Activated T-cell treated with anti-CD3 and anti-CD28 coated beads, Interleukin-2, amount 50 U/mL, for 72 hours (primary cell): ENCODE measurements around the gene TRIM68. TPM values are rescaled to one million over a fixed set of nuclear protein-coding genes. Genes with fewer than 3 reads are reported as not detected.

Experiments used
- ATAC-seq, 2 donors: fragments of 150-1000 bp; cut with Tn5 transposase; replicated peaks in 1 of 2; 2 replicates each; pipeline ENCODE4 v1.10.0; 2021; ENCODE audit warnings: moderate library complexity in 2 of 2, mild to moderate bottlenecking in 1 of 2
- DNase-seq, 2 donors: peaks; one replicate each; pipeline ENCODE4 v3.0.0; 2021 to 2022; ENCODE audit warnings: mixed read lengths in 1 of 2
- H3K27ac Mint-ChIP-seq: one replicate; pipeline ENCODE4 v1.8.0; 2022; ENCODE audit warnings: mild to moderate bottlenecking, moderate library complexity, mixed read lengths
- H3K27me3 Mint-ChIP-seq: one replicate; pipeline ENCODE4 v1.8.0; 2022; ENCODE audit warnings: low read depth, mixed read lengths
- H3K36me3 Mint-ChIP-seq, 2 donors: one replicate each; pipeline ENCODE4 v1.8.0; 2022; ENCODE audit warnings: mixed read lengths in 2 of 2, mild to moderate bottlenecking in 1 of 2; ENCODE audit not compliant: insufficient read depth in 2 of 2
- H3K4me1 Mint-ChIP-seq: one replicate; pipeline ENCODE4 v1.8.0; 2022; ENCODE audit warnings: low read depth, mixed read lengths
- H3K4me3 Mint-ChIP-seq, 2 donors: one replicate each; pipeline ENCODE4 v1.8.0; 2022; ENCODE audit warnings: mild to moderate bottlenecking in 2 of 2, mixed read lengths in 2 of 2, moderate library complexity in 2 of 2
- H3K9me3 Mint-ChIP-seq, 2 donors: one replicate each; pipeline ENCODE4 v1.8.0; 2022; ENCODE audit warnings: mixed read lengths in 2 of 2
- total RNA-seq, 2 donors: library from RNA; stranded (reverse); gene quantifications; one replicate each; pipeline ENCODE4 v1.2.3, GENCODE V29; 2022

TRIM68 gene
- total RNA-seq, 2 donors from 2014 or later, result 17.1 to 22.3 TPM

GRCh38 chr11:4626207-4627099 lies 18.4 kb upstream of the TRIM68 start:
- Mint-ChIP-seq H3K27ac (no peak overlapping the region), H3K27me3 (peaks cover 55% of the 10 kb centered on the region), H3K36me3 (peaks cover 1 to 6% of the 10 kb centered on the region in 2 donors), H3K9me3 (peaks cover 5% of the 10 kb centered on the region in 2 donors), H3K4me3 (no peak overlapping the region), H3K4me1 (no peaks in the 10 kb centered on the region)
- peak; percentile 73 to 74 for DNase-seq
- peak; percentile 49 to 68 for ATAC-seq

- Mint-ChIP-seq H3K4me3 (no peak overlapping the region), H3K27me3 (peaks cover 15% of the 10 kb centered on the region), H3K27ac (no peak overlapping the region), H3K9me3 (peaks cover 0 to 2% of the 10 kb centered on the region in 2 donors), H3K4me1 (no peaks in the 10 kb centered on the region), H3K36me3 (no peaks in the 10 kb centered on the region)
- no peak for ATAC-seq
- DNase-seq, result no peak
These were observed 11.5 kb upstream of the TRIM68 start for GRCh38 chr11:4619514-4619913.

GRCh38 chr11:4615856-4616444 lies 7.9 kb upstream of the TRIM68 start:
- no peak overlapping the region for H3K4me3 Mint-ChIP-seq
- peaks cover 6% of the 10 kb centered on the region for H3K27me3 Mint-ChIP-seq
- H3K36me3 Mint-ChIP-seq, result no peaks in the 10 kb centered on the region
- DNase-seq (no peak), ATAC-seq (no peak)
- no peaks in the 10 kb centered on the region for H3K4me1 Mint-ChIP-seq
- H3K27ac Mint-ChIP-seq, result no peak overlapping the region
- peaks cover 0 to 2% of the 10 kb centered on the region in 2 donors for H3K9me3 Mint-ChIP-seq

GRCh38 chr11:4611986-4612385 lies 4.0 kb upstream of the TRIM68 start:
- Mint-ChIP-seq H3K4me1 (peaks cover 33% of the 10 kb centered on the region), H3K4me3 (no peak overlapping the region), H3K27me3 (peaks cover 6% of the 10 kb centered on the region), H3K9me3 (peaks cover 2 to 4% of the 10 kb centered on the region in 2 donors), H3K27ac (no peak overlapping the region), H3K36me3 (no peaks in the 10 kb centered on the region)
- no peak for DNase-seq
- no peak for ATAC-seq

GRCh38 chr11:4610258-4610935 lies 2.4 kb upstream of the TRIM68 start:
- Mint-ChIP-seq H3K4me1 (peaks cover 45% of the 10 kb centered on the region), H3K4me3 (peak overlapping the region; percentile 56 to 98), H3K27me3 (no peaks in the 10 kb centered on the region), H3K36me3 (no peaks in the 10 kb centered on the region), H3K27ac (peak overlapping the region; percentile 98), H3K9me3 (peaks cover 2 to 3% of the 10 kb centered on the region in 2 donors)
- peak; percentile 14 to 15 for DNase-seq
- no peak for ATAC-seq

- Mint-ChIP-seq H3K27me3 (no peaks in the 10 kb centered on the region), H3K27ac (peak overlapping the region; percentile 98), H3K36me3 (peaks cover 0 to 1% of the 10 kb centered on the region in 2 donors), H3K4me3 (peak overlapping the region; percentile 94 to 98), H3K9me3 (peaks cover 2 to 3% of the 10 kb centered on the region in 2 donors), H3K4me1 (peaks cover 45% of the 10 kb centered on the region)
- DNase-seq (no peak), ATAC-seq (no peak)
These were observed 935 bp downstream of the TRIM68 start for GRCh38 chr11:4607096-4607495.

GRCh38 chr11:4606231-4607015 lies 1.6 kb downstream of the TRIM68 start:
- peaks cover 2 to 3% of the 10 kb centered on the region in 2 donors for H3K9me3 Mint-ChIP-seq
- DNase-seq, result no peak
- peak overlapping the region; percentile 94 to 98 for H3K4me3 Mint-ChIP-seq
- peaks cover 45% of the 10 kb centered on the region for H3K4me1 Mint-ChIP-seq
- no peak for ATAC-seq
- peaks cover 0 to 2% of the 10 kb centered on the region in 2 donors for H3K36me3 Mint-ChIP-seq
- no peaks in the 10 kb centered on the region for H3K27me3 Mint-ChIP-seq
- H3K27ac Mint-ChIP-seq, result peak overlapping the region; percentile 98

- no peak overlapping the region for H3K27ac Mint-ChIP-seq
- no peaks in the 10 kb centered on the region for H3K27me3 Mint-ChIP-seq
- H3K4me1 Mint-ChIP-seq, result peaks cover 38% of the 10 kb centered on the region
These were observed 3.0 kb downstream of the TRIM68 start for GRCh38 chr11:4605057-4605456.

GRCh38 chr11:4593739-4594138 lies 14.3 kb downstream of the TRIM68 start, which contains the start of gene OR52I1:
Gene OR52I1 (plus strand): TSS chr11:4594039. CDS start chr11:4594039, 0 bp downstream.
- ATAC-seq, result no peak
- no peak for DNase-seq
- Mint-ChIP-seq H3K36me3 (peaks cover 0 to 3% of the 10 kb centered on the region in 2 donors), H3K4me1 (no peaks in the 10 kb centered on the region), H3K4me3 (no peak within 1 kb of the TSS), H3K9me3 (no peaks in the 10 kb centered on the region), H3K27ac (peak within 1 kb of the TSS; percentile 70), H3K27me3 (no peaks in the 10 kb centered on the region)

More at GRCh38 chr11:4605057-4605456, 3.0 kb downstream of the TRIM68 start:
- ATAC-seq, result no peak
- no peak for DNase-seq
- peaks cover 0 to 2% of the 10 kb centered on the region in 2 donors for H3K36me3 Mint-ChIP-seq
- no peak overlapping the region for H3K4me3 Mint-ChIP-seq
- H3K9me3 Mint-ChIP-seq, result peaks cover 0 to 3% of the 10 kb centered on the region in 2 donors

- Mint-ChIP-seq H3K4me3 (no peak overlapping the region), H3K27ac (no peak overlapping the region), H3K36me3 (no peaks in the 10 kb centered on the region), H3K4me1 (no peaks in the 10 kb centered on the region), H3K27me3 (peaks cover 8% of the 10 kb centered on the region), H3K9me3 (no peaks in the 10 kb centered on the region)
- ATAC-seq (no peak), DNase-seq (no peak)
These were observed 19.0 kb downstream of the TRIM68 start for GRCh38 chr11:4589017-4589416.

GRCh38 chr11:4581443-4581842 lies 26.6 kb downstream of the TRIM68 start, which contains the start of gene OR52I2:
Gene OR52I2 (plus strand): TSS chr11:4581743.
- Mint-ChIP-seq H3K4me3 (no peak within 1 kb of the TSS), H3K27me3 (peaks cover 36% of the 10 kb centered on the region), H3K4me1 (no peaks in the 10 kb centered on the region), H3K9me3 (peaks cover 0 to 2% of the 10 kb centered on the region in 2 donors), H3K27ac (no peak within 1 kb of the TSS), H3K36me3 (no peaks in the 10 kb centered on the region)
- ATAC-seq, result no peak
- DNase-seq, result no peak

GRCh38 chr11:4580124-4580523 lies 27.9 kb downstream of the TRIM68 start:
- ATAC-seq (no peak), DNase-seq (no peak)
- H3K4me1 Mint-ChIP-seq, result peaks cover 6% of the 10 kb centered on the region
- peaks cover 31% of the 10 kb centered on the region for H3K27me3 Mint-ChIP-seq
- no peak overlapping the region for H3K4me3 Mint-ChIP-seq
- no peaks in the 10 kb centered on the region for H3K36me3 Mint-ChIP-seq
- no peak overlapping the region for H3K27ac Mint-ChIP-seq
- peaks cover 0 to 2% of the 10 kb centered on the region in 2 donors for H3K9me3 Mint-ChIP-seq
